ENCODE measurements around the gene RAC2. TPM values are rescaled to one million over a fixed set of nuclear protein-coding genes. Genes with fewer than 3 reads are reported as not detected.

Gene RAC2
- total and polyA plus RNA-seq, 9 of the 15 experiments (the other 6 are each of a cell fraction or from before 2014, with no cell fraction given) = 22.7 to 103 (median 43.3) TPM

- no peak for TF ChIP-seq ZNF407 (IDR thresholded peaks at IDR 0.05; ENCODE audit: low read depth)
- TF ChIP-seq NR3C1 (CRISPR knock-in tag; IDR thresholded peaks at IDR 0.05) = no peak
- no peak for TF ChIP-seq FOXK2 (conservative IDR thresholded peaks at IDR 0.05 in 1 of 2, IDR thresholded peaks at IDR 0.05 in 1 of 2; ENCODE audit: low read depth in 2 of 2)
- no peak for TF ChIP-seq IRF1 (CRISPR knock-in tag; IDR thresholded peaks at IDR 0.05; ENCODE audit: borderline replicate concordance)
- no peak for TF ChIP-seq CBX3 (IDR thresholded peaks at IDR 0.05; ENCODE audit: borderline replicate concordance in 1 of 2, low read length in 2 of 2)
- no peak for TF ChIP-seq ZBTB43 (CRISPR knock-in tag; IDR thresholded peaks at IDR 0.05)
- TF ChIP-seq SRSF3 (IDR thresholded peaks at IDR 0.05; ENCODE audit: insufficient read depth, low read length) = no peak
- no peak for TF ChIP-seq RBM15 (IDR thresholded peaks at IDR 0.05; ENCODE audit: insufficient read depth, low read length)
- no peak for TF ChIP-seq ZNF551 (CRISPR knock-in tag; IDR thresholded peaks at IDR 0.05)
- TF ChIP-seq CTBP1 (IDR thresholded peaks at IDR 0.05; ENCODE audit: borderline replicate concordance) = no peak
- TF ChIP-seq RFX1 (IDR thresholded peaks at IDR 0.05) = no peak
- no peak for TF ChIP-seq FIP1L1 (IDR thresholded peaks at IDR 0.05; ENCODE audit: low read depth, low read length, poor library complexity, severe bottlenecking)
Observed at GRCh38 chr22:37284126-37284804, 40.2 kb upstream of the RAC2 start (continued).

Measured in K562 (cell line).